Cardiac fibroblast (primary cell): ENCODE data around the gene RAD17.
"Not testable (repeated sequence)": the region's sequence is repeated elsewhere in the genome, so short reads cannot be mapped to it uniquely, and the experiment has no call there.

Experiments used
- DNase-seq, 2 donors: peaks; one replicate each; pipeline versions ENCODE4 v3.0.0 to v3.0.0-alpha.2; 2010; ENCODE audit warnings: low read depth in 2 of 2
- H3K4me3 ChIP-seq, 2 donors: replicated peaks in 1 of 2; 1 replicate in 1 of 2; 2 replicates in 1 of 2; pipeline ENCODE4 v1.5.1; 2011; ENCODE audit warnings: low read depth in 2 of 2, low read length in 2 of 2, mild to moderate bottlenecking in 2 of 2, moderate library complexity in 1 of 2
- CTCF ChIP-seq: IDR thresholded peaks from one replicate; pipeline ENCODE4 v1.5.1; 2011; ENCODE audit warnings: low read depth, mild to moderate bottlenecking, low read length, inconsistent platforms

RAD17 gene

GRCh38 chr5:69451941-69452647, 82.5 kb downstream of the RAD17 start:
- no peak overlapping the region for H3K4me3 ChIP-seq
- no peak for TF ChIP-seq CTCF
- DNase-seq = no peak

GRCh38 chr5:69453487-69453886, 83.9 kb downstream of the RAD17 start:
- H3K4me3 ChIP-seq, DNase-seq: not testable (repeated sequence)

GRCh38 chr5:69454460-69455249, 85.0 kb downstream of the RAD17 start:
- TF ChIP-seq CTCF = no peak
- DNase-seq = no peak
- no peak overlapping the region for H3K4me3 ChIP-seq

GRCh38 chr5:69455428-69455988, 85.9 kb downstream of the RAD17 start:
- not testable (repeated sequence) for H3K4me3 ChIP-seq, DNase-seq

- TF ChIP-seq CTCF = no peak
- no peak for DNase-seq
- no peak overlapping the region for H3K4me3 ChIP-seq
Observed at GRCh38 chr5:69462170-69462569, 92.6 kb downstream of the RAD17 start.
